Activated CD8-positive, alpha-beta memory T cell treated with anti-CD3 and anti-CD28 coated beads, Interleukin-2, amount 50 U/mL, for 4 hours (primary cell): ENCODE measurements around the gene MTFR1L.

Source experiments
- DNase-seq: peaks from one replicate; pipeline ENCODE4 v3.0.0-alpha.2; 2020

MTFR1L gene

GRCh38 chr1:25864434-25864833, 44.7 kb downstream of the MTFR1L start:
- DNase-seq = no peak

GRCh38 chr1:25866288-25866687, 46.5 kb downstream of the MTFR1L start:
- DNase-seq = no peak

GRCh38 chr1:25867210-25867991, 47.6 kb downstream of the MTFR1L start:
- DNase-seq = no peak

- no peak for DNase-seq
Measured at GRCh38 chr1:25869909-25870606, 50.3 kb downstream of the MTFR1L start.

GRCh38 chr1:25870614-25871013, 50.9 kb downstream of the MTFR1L start:
- DNase-seq = no peak

- no peak for DNase-seq
Measured at GRCh38 chr1:25871086-25871703, 51.4 kb downstream of the MTFR1L start.

GRCh38 chr1:25871704-25872494, 52.1 kb downstream of the MTFR1L start:
- no peak for DNase-seq

GRCh38 chr1:25872713-25873112, 53.0 kb downstream of the MTFR1L start:
- no peak for DNase-seq

GRCh38 chr1:25873120-25873519, 53.4 kb downstream of the MTFR1L start:
- no peak for DNase-seq

GRCh38 chr1:25874209-25874608, 54.5 kb downstream of the MTFR1L start:
- DNase-seq = no peak

- no peak for DNase-seq
Measured at GRCh38 chr1:25874635-25875153, 54.9 kb downstream of the MTFR1L start.

GRCh38 chr1:25875154-25875855, 55.6 kb downstream of the MTFR1L start, which contains the start of gene PAQR7:
PAQR7 (minus strand) TSS chr1:25875708; CDS start chr1:25863839, 11,869 bp downstream.
- peak; percentile 64 for DNase-seq

- DNase-seq = peak; percentile 41
Measured at GRCh38 chr1:25875856-25876692, 56.3 kb downstream of the MTFR1L start.

- DNase-seq = no peak
Measured at GRCh38 chr1:25876693-25877077, 56.9 kb downstream of the MTFR1L start.

- DNase-seq = no peak
Measured at GRCh38 chr1:25877155-25877554, 57.4 kb downstream of the MTFR1L start.

GRCh38 chr1:25878690-25879089, 58.9 kb downstream of the MTFR1L start:
- DNase-seq = no peak

- no peak for DNase-seq
Measured at GRCh38 chr1:25879675-25880074, 59.9 kb downstream of the MTFR1L start.

- no peak for DNase-seq
Measured at GRCh38 chr1:25880518-25880917, 60.8 kb downstream of the MTFR1L start.

- no peak for DNase-seq
Measured at GRCh38 chr1:25881266-25881665, 61.5 kb downstream of the MTFR1L start.
